PFSK-1 (cell line): ENCODE results near the gene ZNF644.

ENCODE experiments used
- FOXP2 ChIP-seq: optimal IDR thresholded peaks from 2 replicates; pipeline ENCODE3; 2011; ENCODE audit warnings: borderline replicate concordance, control low read depth, inconsistent platforms; ENCODE audit not compliant: insufficient read depth; ENCODE audit errors: extremely low read length, extremely low read depth
- POLR2AphosphoS5 ChIP-seq: IDR thresholded peaks from 2 replicates; pipeline ENCODE4 v1.6.1; 2012; ENCODE audit warnings: low read depth, mild to moderate bottlenecking, control low read depth, low read length, moderate library complexity
- REST ChIP-seq, 2 experiments: IDR thresholded peaks; 2 replicates each; pipeline versions ENCODE4 v1.6.1 to v1.8.0; 2011 to 2012; ENCODE audit warnings: low read depth in 2 of 2, low read length in 2 of 2, control low read depth in 1 of 2, inconsistent platforms in 1 of 2, mild to moderate bottlenecking in 1 of 2, moderate library complexity in 1 of 2; ENCODE audit not compliant: insufficient read depth in 1 of 2
- SIN3A ChIP-seq: IDR thresholded peaks from 2 replicates; pipeline ENCODE4 v1.6.1; 2012; ENCODE audit warnings: mild to moderate bottlenecking, low read length, moderate library complexity, borderline replicate concordance; ENCODE audit not compliant: insufficient read depth
- TAF1 ChIP-seq: IDR thresholded peaks from 2 replicates; pipeline ENCODE4 v1.6.1; 2012; ENCODE audit warnings: low read length, control low read depth, borderline replicate concordance; ENCODE audit not compliant: insufficient read depth

ZNF644 gene

GRCh38 chr1:90996742-90997413, 25.0 kb downstream of the ZNF644 start:
- TF ChIP-seq SIN3A, result no peak
- no peak for TF ChIP-seq FOXP2
- no peak for TF ChIP-seq POLR2AphosphoS5

GRCh38 chr1:90995311-90995894, 26.4 kb downstream of the ZNF644 start:
- TF ChIP-seq TAF1 (no peak), FOXP2 (no peak), REST (IDR thresholded peaks at IDR 0.05; ENCODE audit: insufficient read depth in 1 of 2, low read depth in 2 of 2, low read length in 2 of 2) (no peak), SIN3A (no peak), POLR2AphosphoS5 (no peak)

GRCh38 chr1:90994461-90994860, 27.4 kb downstream of the ZNF644 start:
- TF ChIP-seq FOXP2 (no peak), TAF1 (no peak), SIN3A (no peak), POLR2AphosphoS5 (no peak), REST (IDR thresholded peaks at IDR 0.05; ENCODE audit: insufficient read depth in 1 of 2, low read depth in 2 of 2, low read length in 2 of 2) (no peak)

GRCh38 chr1:90993245-90993644, 28.6 kb downstream of the ZNF644 start:
- TF ChIP-seq SIN3A (no peak), FOXP2 (no peak), POLR2AphosphoS5 (no peak), REST (IDR thresholded peaks at IDR 0.05; ENCODE audit: insufficient read depth in 1 of 2, low read depth in 2 of 2, low read length in 2 of 2) (no peak), TAF1 (no peak)

GRCh38 chr1:90990779-90991178, 31.1 kb downstream of the ZNF644 start:
- TF ChIP-seq REST (IDR thresholded peaks at IDR 0.05; ENCODE audit: insufficient read depth in 1 of 2, low read depth in 2 of 2, low read length in 2 of 2) (no peak), TAF1 (no peak), FOXP2 (no peak), POLR2AphosphoS5 (no peak), SIN3A (no peak)
